Measurements from ENCODE around the gene PPP1R3F.

GRCh38 chrX:49284212-49284611, 14.6 kb downstream of the PPP1R3F start:
- TF ChIP-seq POLR2AphosphoS5 (IDR thresholded peaks at IDR 0.05; ENCODE audit: borderline replicate concordance, low read depth, low read length) (no peak), EZH2 (IDR thresholded peaks at IDR 0.05) (no peak)

Data from SK-N-MC (cell line).